Measurements from ENCODE around the gene FAM24B. TPM values are rescaled to one million over a fixed set of nuclear protein-coding genes. Genes with fewer than 3 reads are reported as not detected.

FAM24B gene
- total RNA-seq, 1 donor from 2014 or later: 1.0 TPM

- ATAC-seq: no peak
- intact Hi-C loops (cut with DNase I): no loop called here
- DNase-seq (ENCODE audit: missing footprints): no peak
These were observed 40.5 kb downstream of the FAM24B start for GRCh38 chr10:122838880-122839279.

- DNase-seq (ENCODE audit: missing footprints): no peak
- intact Hi-C loops (cut with DNase I): no loop called here
- ATAC-seq: no peak
These were observed 43.5 kb downstream of the FAM24B start for GRCh38 chr10:122835908-122836307.

GRCh38 chr10:122830965-122831353 is 48.4 kb downstream of the FAM24B start:
- intact Hi-C loops (cut with DNase I): no loop called here
- DNase-seq (ENCODE audit: missing footprints) (no peak), ATAC-seq (no peak)

GRCh38 chr10:122830273-122830964 is 49.0 kb downstream of the FAM24B start:
- DNase-seq (ENCODE audit: missing footprints): no peak
- intact Hi-C loops (cut with DNase I): no loop called here
- no peak for ATAC-seq

GRCh38 chr10:122829454-122829853 is 49.9 kb downstream of the FAM24B start:
- intact Hi-C loops (cut with DNase I): no loop called here
- ATAC-seq (no peak), DNase-seq (ENCODE audit: missing footprints) (no peak)

GRCh38 chr10:122828716-122829255 is 50.6 kb downstream of the FAM24B start:
- ATAC-seq (no peak), DNase-seq (ENCODE audit: missing footprints) (no peak)
- intact Hi-C loops (cut with DNase I): no loop called here

GRCh38 chr10:122827302-122827701 is 52.1 kb downstream of the FAM24B start:
- intact Hi-C loops (cut with DNase I): no loop called here
- DNase-seq (ENCODE audit: missing footprints): no peak

GRCh38 chr10:122822973-122823690 is 56.2 kb downstream of the FAM24B start:
- DNase-seq (ENCODE audit: missing footprints) (no peak), ATAC-seq (no peak)
- intact Hi-C loops (cut with DNase I): no loop called here

More at GRCh38 chr10:122827302-122827701, 52.1 kb downstream of the FAM24B start:
- no peak for ATAC-seq

- DNase-seq (ENCODE audit: missing footprints): no peak
- ATAC-seq: no peak
- intact Hi-C loops (cut with DNase I): no loop called here
These were observed 57.6 kb downstream of the FAM24B start for GRCh38 chr10:122821808-122822207.

GRCh38 chr10:122815458-122815857 is 63.9 kb downstream of the FAM24B start:
- ATAC-seq: no peak
- intact Hi-C loops (cut with DNase I): no loop called here
- no peak for DNase-seq (ENCODE audit: missing footprints)

GRCh38 chr10:122814493-122814892 is 64.9 kb downstream of the FAM24B start:
- intact Hi-C loops (cut with DNase I): no loop called here
- no peak for DNase-seq (ENCODE audit: missing footprints)
- no peak for ATAC-seq

- no peak for DNase-seq (ENCODE audit: missing footprints)
These were observed 66.6 kb downstream of the FAM24B start for GRCh38 chr10:122812751-122813150.

GRCh38 chr10:122802282-122802681 is 77.1 kb downstream of the FAM24B start:
- intact Hi-C loops (cut with DNase I): no loop called here
- ATAC-seq (no peak), DNase-seq (ENCODE audit: missing footprints) (no peak)

More at GRCh38 chr10:122812751-122813150, 66.6 kb downstream of the FAM24B start:
- no peak for ATAC-seq
- intact Hi-C loops (cut with DNase I): no loop called here

Other genes starting within 250 kb of the FAM24B start
- gene C10orf120, start 179.7 kb downstream of the FAM24B start, total RNA-seq: not detected
- gene CUZD1, start 33.7 kb downstream of the FAM24B start, total RNA-seq: not detected
- not detected for gene FAM24A, start 31.0 kb upstream of the FAM24B start, total RNA-seq
- 4.1 TPM for gene C10orf88, start 74.6 kb upstream of the FAM24B start, total RNA-seq
- gene PSTK, start 100.8 kb upstream of the FAM24B start, total RNA-seq: 1.5 TPM
- 12.0 TPM for gene IKZF5, start 129.2 kb upstream of the FAM24B start, total RNA-seq
- gene ACADSB, start 129.4 kb upstream of the FAM24B start, total RNA-seq: 72.9 TPM

Data from Right ventricle myocardium inferior (tissue), 1 donor.